ENCODE measurements around the gene CDX2.

GRCh38 chr13:27981006-27981708 is 12.0 kb upstream of the CDX2 start:
- TF ChIP-seq EZH2 (IDR thresholded peaks at IDR 0.05; ENCODE audit: borderline replicate concordance, low read depth, low read length) (no peak), HCFC1 (IDR thresholded peaks at IDR 0.05; ENCODE audit: low read depth, low read length) (no peak), XRCC5 (IDR thresholded peaks at IDR 0.05; ENCODE audit: low read depth, low read length) (no peak)

Data from K562 (cell line).